H9 (cell line): Measurements from ENCODE around the gene AR. TPM values are rescaled to one million over a fixed set of nuclear protein-coding genes. Genes with fewer than 3 reads are reported as not detected.

ENCODE experiments used
- DNase-seq: peaks from one replicate; pipeline ENCODE4 v3.0.0-alpha.2; 2017
- H2AFZ ChIP-seq: one replicate; pipeline ENCODE4 v1.6.1; 2013; ENCODE audit warnings: mild to moderate bottlenecking, low read length, control low read depth, moderate library complexity
- H2AK5ac ChIP-seq: 2 replicates; pipeline ENCODE4 v1.6.1; 2013; ENCODE audit warnings: low read length, control low read depth, mixed read lengths; ENCODE audit not compliant: insufficient read length
- H2BK120ac ChIP-seq: one replicate; pipeline ENCODE4 v1.6.1; 2013; ENCODE audit warnings: low read depth, mild to moderate bottlenecking, low read length, control low read depth, inconsistent platforms; ENCODE audit not compliant: poor library complexity, severe bottlenecking
- H2BK12ac ChIP-seq: 2 replicates; pipeline ENCODE4 v1.6.1; 2013; ENCODE audit warnings: low read length, control low read depth, mixed read lengths, low read depth; ENCODE audit not compliant: insufficient read length
- H2BK15ac ChIP-seq: 2 replicates; pipeline ENCODE4 v1.6.1; 2013; ENCODE audit warnings: low read depth, low read length, control low read depth
- H2BK20ac ChIP-seq: one replicate; pipeline ENCODE4 v1.6.1; 2013; ENCODE audit warnings: low read depth, mild to moderate bottlenecking, low read length, control low read depth, inconsistent platforms; ENCODE audit not compliant: poor library complexity, severe bottlenecking
- H2BK5ac ChIP-seq: 2 replicates; pipeline ENCODE4 v1.6.1; 2013; ENCODE audit warnings: low read length, control low read depth, mixed read lengths; ENCODE audit not compliant: insufficient read length
- H3K14ac ChIP-seq: 2 replicates; pipeline ENCODE4 v1.6.1; 2013; ENCODE audit warnings: low read length, control low read depth; ENCODE audit not compliant: insufficient read depth
- H3K18ac ChIP-seq: 2 replicates; pipeline ENCODE4 v1.6.1; 2013; ENCODE audit warnings: low read depth, mild to moderate bottlenecking, mixed read lengths, low read length, control low read depth; ENCODE audit not compliant: insufficient read length
- H3K23ac ChIP-seq: 2 replicates; pipeline ENCODE4 v1.6.1; 2013; ENCODE audit warnings: low read length, control low read depth, mixed read lengths, low read depth; ENCODE audit not compliant: insufficient read length
- H3K23me2 ChIP-seq: 2 replicates; pipeline ENCODE4 v1.6.1; 2013; ENCODE audit warnings: low read depth, mild to moderate bottlenecking, mixed read lengths, low read length, control low read depth; ENCODE audit not compliant: insufficient read length, poor library complexity, severe bottlenecking
- H3K27ac ChIP-seq: 2 replicates; pipeline ENCODE4 v1.5.1; 2013; ENCODE audit warnings: low read length, control low read depth, mixed read lengths, low read depth; ENCODE audit not compliant: insufficient read length
- H3K27me3 ChIP-seq: 2 replicates; pipeline ENCODE4 v1.6.1; 2013; ENCODE audit warnings: low read length, control low read depth, inconsistent platforms; ENCODE audit not compliant: insufficient read depth
- H3K4ac ChIP-seq: 2 replicates; pipeline ENCODE4 v1.6.1; 2013; ENCODE audit warnings: low read depth, mild to moderate bottlenecking, control low read depth, inconsistent platforms, low read length, moderate library complexity
- H3K4me1 ChIP-seq: 2 replicates; pipeline ENCODE4 v1.6.1; 2013; ENCODE audit warnings: low read length, control low read depth, inconsistent platforms; ENCODE audit not compliant: insufficient read depth
- H3K4me2 ChIP-seq: 2 replicates; pipeline ENCODE4 v1.6.1; 2013; ENCODE audit warnings: low read length, control low read depth, mixed read lengths; ENCODE audit not compliant: insufficient read length, insufficient read depth
- H3K56ac ChIP-seq: 2 replicates; pipeline ENCODE4 v1.6.1; 2013; ENCODE audit warnings: low read depth, mild to moderate bottlenecking, mixed read lengths, low read length, control low read depth; ENCODE audit not compliant: insufficient read length
- H3K79me1 ChIP-seq: 2 replicates; pipeline ENCODE4 v1.6.1; 2013; ENCODE audit warnings: low read depth, mild to moderate bottlenecking, moderate library complexity, low read length, control low read depth, inconsistent platforms; ENCODE audit not compliant: insufficient read depth, poor library complexity, severe bottlenecking
- H3K79me2 ChIP-seq: 2 replicates; pipeline ENCODE4 v1.6.1; 2013; ENCODE audit warnings: low read length, control low read depth, inconsistent platforms; ENCODE audit not compliant: insufficient read depth
- H3K9ac ChIP-seq: 2 replicates; pipeline ENCODE4 v1.6.1; 2013; ENCODE audit warnings: low read length, control low read depth, mixed read lengths; ENCODE audit not compliant: insufficient read length; ENCODE audit errors: extremely low read depth
- H3K9me3 ChIP-seq: one replicate; pipeline ENCODE4 v1.6.1; 2013; ENCODE audit warnings: low read depth, low read length, inconsistent platforms; ENCODE audit not compliant: control insufficient read depth
- H3T11ph ChIP-seq: one replicate; pipeline ENCODE4 v1.6.1; 2013; ENCODE audit warnings: mild to moderate bottlenecking, low read length, control low read depth, inconsistent platforms
- H4K20me1 ChIP-seq: one replicate; pipeline ENCODE4 v1.6.1; 2013; ENCODE audit not compliant: control insufficient read depth, insufficient read length, insufficient read depth
- H4K5ac ChIP-seq: 2 replicates; pipeline ENCODE4 v1.6.1; 2013; ENCODE audit warnings: low read depth, mild to moderate bottlenecking, mixed read lengths, low read length, control low read depth; ENCODE audit not compliant: insufficient read length
- H4K8ac ChIP-seq: replicated peaks from 2 replicates; pipeline ENCODE4 v1.6.1; 2013; ENCODE audit warnings: low read length, control low read depth, mixed read lengths, low read depth; ENCODE audit not compliant: insufficient read length
- H4K91ac ChIP-seq: 2 replicates; pipeline ENCODE4 v1.6.1; 2013; ENCODE audit warnings: low read depth, mild to moderate bottlenecking, moderate library complexity, mixed read lengths, low read length, control low read depth; ENCODE audit not compliant: insufficient read length
- H3K27ac Mint-ChIP-seq, 3 experiments: 2 replicates in 2 of 3; 3 replicates in 1 of 3; pipeline ENCODE4 v1.8.0; 2020 to 2021; ENCODE audit warnings: mixed read lengths in 3 of 3, mild to moderate bottlenecking in 1 of 3, moderate library complexity in 1 of 3
- H3K27me3 Mint-ChIP-seq: 2 replicates; pipeline ENCODE4 v1.8.0; 2021; ENCODE audit warnings: low read depth, mild to moderate bottlenecking, moderate library complexity, mixed read lengths
- H3K36me3 Mint-ChIP-seq, 3 experiments: 2 replicates in 2 of 3; 3 replicates in 1 of 3; pipeline ENCODE4 v1.8.0; 2020 to 2021; ENCODE audit warnings: low read depth in 3 of 3, mixed read lengths in 3 of 3; ENCODE audit not compliant: insufficient read depth in 1 of 3
- H3K4me1 Mint-ChIP-seq, 2 experiments: 2 replicates each; pipeline ENCODE4 v1.8.0; 2020; ENCODE audit warnings: mixed read lengths in 2 of 2
- H3K4me3 Mint-ChIP-seq, 2 experiments: 2 replicates in 1 of 2; 3 replicates in 1 of 2; pipeline ENCODE4 v1.8.0; 2020 to 2021; ENCODE audit warnings: mild to moderate bottlenecking in 2 of 2, mixed read lengths in 2 of 2, moderate library complexity in 1 of 2
- H3K9me3 Mint-ChIP-seq, 2 experiments: 2 replicates in 1 of 2; 3 replicates in 1 of 2; pipeline ENCODE4 v1.8.0; 2020; ENCODE audit warnings: mild to moderate bottlenecking in 2 of 2, mixed read lengths in 2 of 2, moderate library complexity in 1 of 2
- CTCF ChIP-seq: fragments of 200-600 bp; sonication (generic); conservative IDR thresholded peaks from 3 replicates; pipeline ENCODE4 v1.8.0; 2021; ENCODE audit warnings: antibody characterized with exemption, mild to moderate bottlenecking
- WGBS: extraction: QIAGEN DNeasy Blood & Tissue Kit; methylation state at CpG from one replicate; pipeline ENCODE4 v1.1.7; 2013; ENCODE audit warnings: missing lambda C conversion rate, low lambda C conversion rate, mixed read lengths; ENCODE audit not compliant: insufficient read length; ENCODE audit errors: extremely low coverage; 5-methylcytosine and 5-hydroxymethylcytosine counted together
- total RNA-seq: library from RNA; stranded (reverse); gene quantifications from 2 replicates; pipeline ENCODE4 v1.2.1, GENCODE V29; 2021

The AR gene
- total RNA-seq, 1 experiment from 2014 or later = 3.5 TPM

- H3K23ac ChIP-seq = no peak overlapping the region
- H3K4ac ChIP-seq = no peak overlapping the region
- Mint-ChIP-seq H3K27ac (no peak overlapping the region), H3K4me1 (no peaks in the 10 kb centered on the region), H3K27me3 (no peaks in the 10 kb centered on the region), H3K36me3 (no peaks in the 10 kb centered on the region; a peak in 1 of 7 replicates), H3K4me3 (no peak overlapping the region), H3K9me3 (peaks cover 57 to 59% of the 10 kb centered on the region in 2 experiments)
- no peak overlapping the region for H4K5ac ChIP-seq
- no peaks in the 10 kb centered on the region for H3K79me2 ChIP-seq
- H3K56ac ChIP-seq = no peak overlapping the region
- no peaks in the 10 kb centered on the region; the same call in 1 of the 2 replicates for H3K27me3 ChIP-seq
- DNase-seq = no peak
- H2BK12ac ChIP-seq = no peak overlapping the region
- H3K9ac ChIP-seq = no peak overlapping the region
- H3K4me2 ChIP-seq = no peak overlapping the region
- no peaks in the 10 kb centered on the region for H3K4me1 ChIP-seq
- H3K27ac ChIP-seq = no peak overlapping the region
- no peak overlapping the region for H2BK15ac ChIP-seq
- H3T11ph ChIP-seq = no peak overlapping the region
- peaks cover 42% of the 10 kb centered on the region for H3K9me3 ChIP-seq
- TF ChIP-seq CTCF = no peak
- no peak overlapping the region for H2AK5ac ChIP-seq
- H3K18ac ChIP-seq = no peak overlapping the region
- H4K91ac ChIP-seq = no peak overlapping the region
- no peaks in the 10 kb centered on the region for H3K23me2 ChIP-seq
- H4K20me1 ChIP-seq = no peaks in the 10 kb centered on the region
- no peak overlapping the region for H4K8ac ChIP-seq
- H3K14ac ChIP-seq = no peak overlapping the region
- H3K79me1 ChIP-seq = no peaks in the 10 kb centered on the region
- no peak overlapping the region for H2BK20ac ChIP-seq
- no peak overlapping the region for H2BK120ac ChIP-seq
- H2AFZ ChIP-seq = no peak overlapping the region
- WGBS = no CpG with 5 or more reads among the region's 2 CpGs
- no peak overlapping the region for H2BK5ac ChIP-seq
Observed at GRCh38 chrX:67749536-67749935, 205.7 kb downstream of the AR start.
